ENCODE results near the gene MRTFB. TPM values are rescaled to one million over a fixed set of nuclear protein-coding genes. Genes with fewer than 3 reads are reported as not detected.
A peak's percentile ranks its signal among the peaks of the same experiment; 100 is the strongest.

MRTFB gene
- total and polyA plus RNA-seq, 2 experiments from 2014 or later = 13.9 to 22.2 TPM

DNA sequence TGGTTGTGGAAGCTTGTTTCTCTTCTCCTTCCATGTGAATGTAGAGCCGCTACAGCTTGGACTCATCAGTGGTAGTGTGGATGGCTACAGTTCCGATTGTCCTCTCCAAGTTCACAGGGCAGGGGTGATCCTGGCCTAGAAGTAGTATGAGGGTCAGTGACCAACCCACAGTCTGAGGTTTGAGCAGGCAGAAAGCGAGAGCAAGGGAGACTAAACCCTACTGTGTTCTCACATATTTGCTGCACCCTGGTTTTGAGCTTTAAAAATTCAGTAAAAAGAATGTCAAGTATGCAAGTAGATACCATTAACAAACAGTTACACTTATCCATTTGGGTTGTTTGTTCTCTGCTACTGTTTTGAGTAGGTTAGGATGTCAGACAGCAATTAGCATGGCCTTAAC lies 148.9 kb downstream of the MRTFB start:
- Histone ChIP-seq H3K4me3 (no peak overlapping the region), H3K36me3 (ENCODE audit: insufficient read depth) (no peaks in the 10 kb centered on the region; the same call in 1 of the 2 replicates), H3K9me2 (ENCODE audit: insufficient read depth) (no peaks in the 10 kb centered on the region), H3F3A (replicated peaks; ENCODE audit: low read depth) (no peaks in the 10 kb centered on the region), H2AFZ (no peak overlapping the region), H3K27ac (ENCODE audit: low read depth) (peak overlapping the region; percentile 65), H3K79me2 (replicated peaks; ENCODE audit: insufficient read depth) (no peaks in the 10 kb centered on the region), H3K4me2 (0 out of 2 replicates have a peak overlapping the region, but pooled peaks have one; percentile 6), H4K20me1 (replicated peaks; ENCODE audit: insufficient read depth) (no peaks in the 10 kb centered on the region), H3K27me3 (ENCODE audit: insufficient read depth) (no peaks in the 10 kb centered on the region), H3K4me1 (ENCODE audit: insufficient read depth) (no peaks in the 10 kb centered on the region)
- H3K27ac Mint-ChIP-seq = peak overlapping the region; percentile 10; the same call in 1 of the 2 replicates
- TF ChIP-seq, protein P1, sequence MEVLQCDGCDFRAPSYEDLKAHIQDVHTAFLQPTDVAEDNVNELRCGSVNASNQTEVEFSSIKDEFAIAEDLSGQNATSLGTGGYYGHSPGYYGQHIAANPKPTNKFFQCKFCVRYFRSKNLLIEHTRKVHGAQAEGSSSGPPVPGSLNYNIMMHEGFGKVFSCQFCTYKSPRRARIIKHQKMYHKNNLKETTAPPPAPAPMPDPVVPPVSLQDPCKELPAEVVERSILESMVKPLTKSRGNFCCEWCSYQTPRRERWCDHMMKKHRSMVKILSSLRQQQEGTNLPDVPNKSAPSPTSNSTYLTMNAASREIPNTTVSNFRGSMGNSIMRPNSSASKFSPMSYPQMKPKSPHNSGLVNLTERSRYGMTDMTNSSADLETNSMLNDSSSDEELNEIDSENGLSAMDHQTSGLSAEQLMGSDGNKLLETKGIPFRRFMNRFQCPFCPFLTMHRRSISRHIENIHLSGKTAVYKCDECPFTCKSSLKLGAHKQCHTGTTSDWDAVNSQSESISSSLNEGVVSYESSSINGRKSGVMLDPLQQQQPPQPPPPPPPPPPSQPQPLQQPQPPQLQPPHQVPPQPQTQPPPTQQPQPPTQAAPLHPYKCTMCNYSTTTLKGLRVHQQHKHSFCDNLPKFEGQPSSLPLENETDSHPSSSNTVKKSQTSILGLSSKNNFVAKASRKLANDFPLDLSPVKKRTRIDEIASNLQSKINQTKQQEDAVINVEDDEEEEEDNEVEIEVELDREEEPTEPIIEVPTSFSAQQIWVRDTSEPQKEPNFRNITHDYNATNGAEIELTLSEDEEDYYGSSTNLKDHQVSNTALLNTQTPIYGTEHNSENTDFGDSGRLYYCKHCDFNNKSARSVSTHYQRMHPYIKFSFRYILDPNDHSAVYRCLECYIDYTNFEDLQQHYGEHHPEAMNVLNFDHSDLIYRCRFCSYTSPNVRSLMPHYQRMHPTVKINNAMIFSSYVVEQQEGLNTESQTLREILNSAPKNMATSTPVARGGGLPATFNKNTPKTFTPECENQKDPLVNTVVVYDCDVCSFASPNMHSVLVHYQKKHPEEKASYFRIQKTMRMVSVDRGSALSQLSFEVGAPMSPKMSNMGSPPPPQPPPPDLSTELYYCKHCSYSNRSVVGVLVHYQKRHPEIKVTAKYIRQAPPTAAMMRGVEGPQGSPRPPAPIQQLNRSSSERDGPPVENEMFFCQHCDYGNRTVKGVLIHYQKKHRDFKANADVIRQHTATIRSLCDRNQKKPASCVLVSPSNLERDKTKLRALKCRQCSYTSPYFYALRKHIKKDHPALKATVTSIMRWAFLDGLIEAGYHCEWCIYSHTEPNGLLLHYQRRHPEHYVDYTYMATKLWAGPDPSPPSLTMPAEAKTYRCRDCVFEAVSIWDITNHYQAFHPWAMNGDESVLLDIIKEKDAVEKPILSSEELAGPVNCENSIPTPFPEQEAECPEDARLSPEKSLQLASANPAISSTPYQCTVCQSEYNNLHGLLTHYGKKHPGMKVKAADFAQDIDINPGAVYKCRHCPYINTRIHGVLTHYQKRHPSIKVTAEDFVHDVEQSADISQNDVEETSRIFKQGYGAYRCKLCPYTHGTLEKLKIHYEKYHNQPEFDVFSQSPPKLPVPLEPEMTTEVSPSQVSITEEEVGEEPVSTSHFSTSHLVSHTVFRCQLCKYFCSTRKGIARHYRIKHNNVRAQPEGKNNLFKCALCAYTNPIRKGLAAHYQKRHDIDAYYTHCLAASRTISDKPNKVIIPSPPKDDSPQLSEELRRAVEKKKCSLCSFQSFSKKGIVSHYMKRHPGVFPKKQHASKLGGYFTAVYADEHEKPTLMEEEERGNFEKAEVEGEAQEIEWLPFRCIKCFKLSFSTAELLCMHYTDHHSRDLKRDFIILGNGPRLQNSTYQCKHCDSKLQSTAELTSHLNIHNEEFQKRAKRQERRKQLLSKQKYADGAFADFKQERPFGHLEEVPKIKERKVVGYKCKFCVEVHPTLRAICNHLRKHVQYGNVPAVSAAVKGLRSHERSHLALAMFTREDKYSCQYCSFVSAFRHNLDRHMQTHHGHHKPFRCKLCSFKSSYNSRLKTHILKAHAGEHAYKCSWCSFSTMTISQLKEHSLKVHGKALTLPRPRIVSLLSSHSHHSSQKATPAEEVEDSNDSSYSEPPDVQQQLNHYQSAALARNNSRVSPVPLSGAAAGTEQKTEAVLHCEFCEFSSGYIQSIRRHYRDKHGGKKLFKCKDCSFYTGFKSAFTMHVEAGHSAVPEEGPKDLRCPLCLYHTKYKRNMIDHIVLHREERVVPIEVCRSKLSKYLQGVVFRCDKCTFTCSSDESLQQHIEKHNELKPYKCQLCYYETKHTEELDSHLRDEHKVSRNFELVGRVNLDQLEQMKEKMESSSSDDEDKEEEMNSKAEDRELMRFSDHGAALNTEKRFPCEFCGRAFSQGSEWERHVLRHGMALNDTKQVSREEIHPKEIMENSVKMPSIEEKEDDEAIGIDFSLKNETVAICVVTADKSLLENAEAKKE (CRISPR knock-in tag; IDR thresholded peaks at IDR 0.05) = no peak
- TF ChIP-seq NANOG (IDR thresholded peaks at IDR 0.05; ENCODE audit: borderline replicate concordance) (no peak), JUNB (IDR thresholded peaks at IDR 0.05; ENCODE audit: unreplicated experiment) (no peak), CREB1 (CRISPR knock-in tag; IDR thresholded peaks at IDR 0.05; ENCODE audit: low read depth) (no peak), EZH2 (IDR thresholded peaks at IDR 0.05; ENCODE audit: low read depth, unreplicated experiment) (no peak)
- TF ChIP-seq, protein P2, sequence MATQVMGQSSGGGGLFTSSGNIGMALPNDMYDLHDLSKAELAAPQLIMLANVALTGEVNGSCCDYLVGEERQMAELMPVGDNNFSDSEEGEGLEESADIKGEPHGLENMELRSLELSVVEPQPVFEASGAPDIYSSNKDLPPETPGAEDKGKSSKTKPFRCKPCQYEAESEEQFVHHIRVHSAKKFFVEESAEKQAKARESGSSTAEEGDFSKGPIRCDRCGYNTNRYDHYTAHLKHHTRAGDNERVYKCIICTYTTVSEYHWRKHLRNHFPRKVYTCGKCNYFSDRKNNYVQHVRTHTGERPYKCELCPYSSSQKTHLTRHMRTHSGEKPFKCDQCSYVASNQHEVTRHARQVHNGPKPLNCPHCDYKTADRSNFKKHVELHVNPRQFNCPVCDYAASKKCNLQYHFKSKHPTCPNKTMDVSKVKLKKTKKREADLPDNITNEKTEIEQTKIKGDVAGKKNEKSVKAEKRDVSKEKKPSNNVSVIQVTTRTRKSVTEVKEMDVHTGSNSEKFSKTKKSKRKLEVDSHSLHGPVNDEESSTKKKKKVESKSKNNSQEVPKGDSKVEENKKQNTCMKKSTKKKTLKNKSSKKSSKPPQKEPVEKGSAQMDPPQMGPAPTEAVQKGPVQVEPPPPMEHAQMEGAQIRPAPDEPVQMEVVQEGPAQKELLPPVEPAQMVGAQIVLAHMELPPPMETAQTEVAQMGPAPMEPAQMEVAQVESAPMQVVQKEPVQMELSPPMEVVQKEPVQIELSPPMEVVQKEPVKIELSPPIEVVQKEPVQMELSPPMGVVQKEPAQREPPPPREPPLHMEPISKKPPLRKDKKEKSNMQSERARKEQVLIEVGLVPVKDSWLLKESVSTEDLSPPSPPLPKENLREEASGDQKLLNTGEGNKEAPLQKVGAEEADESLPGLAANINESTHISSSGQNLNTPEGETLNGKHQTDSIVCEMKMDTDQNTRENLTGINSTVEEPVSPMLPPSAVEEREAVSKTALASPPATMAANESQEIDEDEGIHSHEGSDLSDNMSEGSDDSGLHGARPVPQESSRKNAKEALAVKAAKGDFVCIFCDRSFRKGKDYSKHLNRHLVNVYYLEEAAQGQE (IDR thresholded peaks at IDR 0.05; ENCODE audit: unreplicated experiment) = no peak
- TF ChIP-seq, protein P3, sequence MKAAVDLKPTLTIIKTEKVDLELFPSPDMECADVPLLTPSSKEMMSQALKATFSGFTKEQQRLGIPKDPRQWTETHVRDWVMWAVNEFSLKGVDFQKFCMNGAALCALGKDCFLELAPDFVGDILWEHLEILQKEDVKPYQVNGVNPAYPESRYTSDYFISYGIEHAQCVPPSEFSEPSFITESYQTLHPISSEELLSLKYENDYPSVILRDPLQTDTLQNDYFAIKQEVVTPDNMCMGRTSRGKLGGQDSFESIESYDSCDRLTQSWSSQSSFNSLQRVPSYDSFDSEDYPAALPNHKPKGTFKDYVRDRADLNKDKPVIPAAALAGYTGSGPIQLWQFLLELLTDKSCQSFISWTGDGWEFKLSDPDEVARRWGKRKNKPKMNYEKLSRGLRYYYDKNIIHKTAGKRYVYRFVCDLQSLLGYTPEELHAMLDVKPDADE (IDR thresholded peaks at IDR 0.05) = no peak
- peaks cover 34% of the 10 kb centered on the region for H3K36me3 Mint-ChIP-seq (ENCODE audit: low read depth)
- peaks cover 2% of the 10 kb centered on the region for H3K27me3 Mint-ChIP-seq (ENCODE audit: insufficient read depth, low read depth, poor library complexity)
- no peaks in the 10 kb centered on the region for H3K9me3 Mint-ChIP-seq
- no peak overlapping the region for H3K4me3 Mint-ChIP-seq
- ATAC-seq (no peak), DNase-seq (ENCODE audit: low spot score) (peak; percentile 34)
- no peaks in the 10 kb centered on the region for H3K4me1 Mint-ChIP-seq
